Astrocyte of the spinal cord (primary cell): Measurements from ENCODE around the gene ACP7.

Experiments used
- DNase-seq: peaks from one replicate; pipeline ENCODE4 v3.0.0; 2011; ENCODE audit warnings: low read depth, low spot score
- H3K4me3 ChIP-seq: 2 replicates; pipeline ENCODE4 v1.5.1; 2011; ENCODE audit warnings: low read depth, mild to moderate bottlenecking, low read length, moderate library complexity
- in situ Hi-C: cut with HindIII; loops from 2 replicates; pipeline ENCODE4 v1.10.0; 2017; ENCODE audit warnings: low sequenced_read_pairs
- TF ChIP-seq, protein P1 (sequence below): IDR thresholded peaks from 2 replicates; pipeline ENCODE4 v1.5.1; 2012; ENCODE audit warnings: low read depth, mild to moderate bottlenecking, low read length, inconsistent platforms

ACP7 gene

DNA sequence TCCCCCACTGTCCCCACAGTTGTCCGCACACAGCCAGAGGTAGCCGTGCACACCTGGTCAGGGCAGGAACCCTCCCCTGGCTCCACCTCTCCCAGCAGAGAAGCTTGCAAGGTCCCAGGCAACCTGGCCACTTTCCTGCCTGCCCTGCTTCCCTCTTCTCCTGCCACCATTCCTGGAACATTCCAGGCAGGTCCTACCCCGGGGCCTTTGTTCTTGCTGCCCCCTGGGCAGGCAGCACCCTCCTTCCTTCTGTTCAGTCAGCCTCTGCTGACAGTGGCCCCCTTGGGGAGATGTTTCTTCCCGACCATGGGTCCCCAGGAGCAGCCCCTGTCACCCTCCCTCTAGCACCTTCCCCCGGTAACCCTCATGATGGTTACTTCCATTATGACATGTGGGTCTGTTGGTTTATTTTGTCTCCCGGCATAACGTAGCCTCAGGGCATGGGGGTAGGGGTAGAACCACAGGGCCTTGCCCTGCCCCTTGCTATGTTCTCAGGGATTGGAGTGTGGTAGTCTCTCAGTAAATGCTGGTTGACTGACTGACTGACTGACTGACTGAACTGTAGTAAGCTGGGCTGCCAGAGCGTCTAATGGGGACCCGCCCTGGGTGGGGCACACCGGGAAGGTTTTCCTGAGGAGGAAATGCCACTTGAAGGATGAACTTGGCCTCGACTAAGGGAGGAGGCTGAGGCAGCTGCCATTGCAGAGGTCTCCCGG lies 52.2 kb downstream of the ACP7 start:
- in situ Hi-C loops, result no loop called here
- TF ChIP-seq, protein P1, sequence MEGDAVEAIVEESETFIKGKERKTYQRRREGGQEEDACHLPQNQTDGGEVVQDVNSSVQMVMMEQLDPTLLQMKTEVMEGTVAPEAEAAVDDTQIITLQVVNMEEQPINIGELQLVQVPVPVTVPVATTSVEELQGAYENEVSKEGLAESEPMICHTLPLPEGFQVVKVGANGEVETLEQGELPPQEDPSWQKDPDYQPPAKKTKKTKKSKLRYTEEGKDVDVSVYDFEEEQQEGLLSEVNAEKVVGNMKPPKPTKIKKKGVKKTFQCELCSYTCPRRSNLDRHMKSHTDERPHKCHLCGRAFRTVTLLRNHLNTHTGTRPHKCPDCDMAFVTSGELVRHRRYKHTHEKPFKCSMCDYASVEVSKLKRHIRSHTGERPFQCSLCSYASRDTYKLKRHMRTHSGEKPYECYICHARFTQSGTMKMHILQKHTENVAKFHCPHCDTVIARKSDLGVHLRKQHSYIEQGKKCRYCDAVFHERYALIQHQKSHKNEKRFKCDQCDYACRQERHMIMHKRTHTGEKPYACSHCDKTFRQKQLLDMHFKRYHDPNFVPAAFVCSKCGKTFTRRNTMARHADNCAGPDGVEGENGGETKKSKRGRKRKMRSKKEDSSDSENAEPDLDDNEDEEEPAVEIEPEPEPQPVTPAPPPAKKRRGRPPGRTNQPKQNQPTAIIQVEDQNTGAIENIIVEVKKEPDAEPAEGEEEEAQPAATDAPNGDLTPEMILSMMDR, result no peak
- DNase-seq, result no peak
- no peak overlapping the region for H3K4me3 ChIP-seq

DNA sequence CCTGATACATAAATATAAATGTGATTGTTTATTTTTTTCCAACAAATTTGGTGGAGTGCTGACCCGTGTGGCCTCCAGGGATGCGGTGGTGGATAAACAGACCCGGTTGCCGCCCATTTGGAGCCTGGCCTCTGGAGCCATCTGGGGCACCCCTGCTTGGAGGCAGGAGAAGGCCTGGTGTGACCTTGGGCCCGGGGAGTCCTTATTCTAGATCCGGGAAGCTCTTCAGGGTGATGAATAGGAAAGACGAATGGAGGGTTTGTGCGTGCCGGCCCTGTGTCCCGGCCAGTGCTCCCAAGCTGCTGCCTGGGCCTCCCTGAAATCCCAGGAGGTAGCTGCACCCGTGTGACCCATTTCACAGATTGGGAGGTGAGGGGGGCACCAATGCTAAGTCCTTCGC lies 53.0 kb downstream of the ACP7 start:
- TF ChIP-seq, protein P1, result no peak
- no peak for DNase-seq
- in situ Hi-C loops, result no loop called here
- no peak overlapping the region for H3K4me3 ChIP-seq

DNA sequence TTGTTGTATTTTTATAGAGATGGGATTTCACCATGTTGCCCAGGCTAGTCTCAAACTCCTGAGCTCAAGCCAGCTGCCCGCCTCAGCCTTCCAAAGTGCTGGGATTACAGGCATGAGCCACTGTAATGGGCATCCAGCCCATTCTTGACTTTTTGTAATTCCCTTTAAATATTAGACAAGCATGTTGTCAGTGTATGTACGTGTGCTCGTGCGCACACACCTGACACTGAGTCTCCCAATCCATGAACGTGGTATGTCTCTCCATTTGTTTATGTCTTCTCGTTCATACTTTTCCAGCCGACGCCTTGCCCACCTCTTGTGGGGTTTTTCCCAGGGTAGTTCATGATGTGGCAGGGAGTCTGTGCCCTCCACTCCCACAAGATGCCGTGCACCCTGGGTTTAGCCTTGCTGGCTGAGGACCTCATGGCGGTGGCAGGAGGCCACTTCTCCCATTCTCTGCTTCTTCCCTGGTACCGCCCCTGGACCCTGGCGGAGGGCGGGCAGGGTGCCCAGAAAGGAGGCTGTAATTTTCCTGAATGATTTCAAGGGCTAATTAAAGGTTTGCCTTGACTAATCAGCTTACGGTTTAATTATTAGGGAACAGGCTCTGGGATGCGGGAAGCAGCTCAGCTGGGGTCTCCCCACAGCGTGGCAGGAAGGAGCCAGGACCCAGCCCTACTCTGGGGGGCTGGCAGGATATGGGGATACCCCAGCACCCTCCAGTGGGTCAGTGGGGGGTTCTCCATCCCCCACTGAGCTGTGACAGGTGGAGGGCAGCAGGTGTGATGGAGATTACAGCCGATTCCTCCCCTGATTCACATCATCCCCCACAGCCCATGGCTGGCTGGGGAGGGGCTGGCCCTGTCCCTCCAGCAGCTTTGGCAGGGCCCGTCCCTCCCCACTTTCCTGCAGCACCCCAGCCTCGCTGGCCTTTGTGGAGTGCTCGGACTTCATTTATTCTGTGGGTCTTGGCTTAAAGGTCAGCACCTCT lies 54.3 kb downstream of the ACP7 start:
- in situ Hi-C loops, result no loop called here
- TF ChIP-seq, protein P1, result no peak
- DNase-seq, result no peak
- H3K4me3 ChIP-seq, result no peak overlapping the region

DNA sequence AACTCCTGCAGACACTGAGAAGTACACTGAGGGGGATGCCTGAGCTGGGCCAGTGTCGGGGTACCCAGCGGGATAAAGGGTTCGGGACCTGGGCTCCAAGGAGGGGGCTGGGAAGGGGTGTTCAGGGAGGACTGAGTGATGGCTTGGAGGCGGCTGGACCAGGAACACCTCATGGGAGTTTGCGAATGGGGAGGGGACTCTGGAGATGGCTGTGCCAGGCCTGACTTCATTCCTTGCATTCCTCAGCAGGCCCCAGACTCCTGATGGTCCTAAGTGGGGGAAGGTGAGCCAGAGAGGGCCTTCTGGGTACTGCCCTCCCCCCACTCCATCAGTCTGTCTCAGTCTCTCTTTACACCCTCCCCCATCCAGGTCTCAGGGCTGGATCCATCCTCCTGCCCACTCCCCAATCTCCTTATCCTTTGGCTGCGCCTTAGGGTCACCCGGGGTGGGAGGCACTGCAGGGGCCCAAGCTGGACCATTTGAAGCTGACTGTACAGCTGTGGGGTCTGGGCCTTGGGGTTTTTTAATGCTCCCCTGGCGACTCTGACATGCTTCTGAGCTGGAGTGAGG lies 55.2 kb downstream of the ACP7 start:
- no peak for DNase-seq
- in situ Hi-C loops, result no loop called here
- H3K4me3 ChIP-seq, result no peak overlapping the region
- TF ChIP-seq, protein P1, result no peak

DNA sequence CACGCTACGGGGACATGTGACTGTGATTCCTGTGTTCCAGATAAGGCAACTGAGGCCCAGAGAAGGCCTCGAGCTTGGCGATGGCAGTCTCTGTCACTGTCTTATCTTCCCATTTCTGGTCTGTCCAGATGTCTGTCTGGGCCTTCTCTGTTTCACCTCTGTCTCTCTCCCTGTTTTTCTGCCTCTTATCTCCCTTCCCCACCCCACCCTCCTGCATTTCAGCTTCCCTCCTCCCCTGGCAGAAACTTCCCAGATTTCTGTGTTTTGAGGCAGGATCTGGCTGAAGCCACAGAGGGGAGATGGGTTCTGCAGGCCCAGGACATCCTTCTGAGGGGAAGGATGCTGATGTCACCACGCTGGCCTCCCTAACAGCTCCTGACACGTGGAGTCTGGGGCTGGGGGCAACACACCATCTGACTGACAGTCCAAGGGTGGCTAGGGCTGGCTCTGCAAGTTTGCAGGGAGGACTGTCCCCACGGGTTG lies 55.8 kb downstream of the ACP7 start:
- TF ChIP-seq, protein P1, result no peak
- DNase-seq, result no peak
- in situ Hi-C loops, result no loop called here
- H3K4me3 ChIP-seq, result no peak overlapping the region

DNA sequence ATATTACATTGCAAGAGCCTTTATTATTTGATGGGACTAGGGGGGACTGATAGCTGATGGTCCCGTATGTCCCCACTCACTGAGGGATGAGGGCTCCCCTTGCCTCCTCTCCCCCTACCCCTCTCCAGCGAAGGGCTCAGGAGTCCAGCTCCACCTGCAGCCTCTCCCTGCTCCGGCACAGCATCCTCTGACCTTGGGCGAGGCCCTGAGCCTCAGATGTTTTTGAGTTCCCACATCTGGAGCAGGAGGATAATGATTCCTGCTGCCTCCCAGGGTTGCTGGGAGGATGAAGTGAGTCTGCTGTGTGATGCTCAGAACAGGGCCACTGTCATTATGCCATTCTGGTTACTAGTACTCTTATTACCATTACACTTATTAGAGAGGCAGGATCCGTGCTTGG lies 56.4 kb downstream of the ACP7 start:
- no peak overlapping the region for H3K4me3 ChIP-seq
- TF ChIP-seq, protein P1, result no peak
- in situ Hi-C loops, result no loop called here
- no peak for DNase-seq
